HEK293 (cell line): ENCODE data around the gene GDE1.

Experiments used
- HOXC10 ChIP-seq: sonication (generic); formaldehyde crosslinking; IDR thresholded peaks from 2 replicates; pipeline ENCODE4 v1.8.1; 2023; ENCODE audit warnings: mild to moderate bottlenecking, missing genetic modification reagents
- OSR2 ChIP-seq: fragments of 450-650 bp; formaldehyde crosslinking; IDR thresholded peaks from 2 replicates; pipeline ENCODE4 v1.5.1; 2016; ENCODE audit warnings: missing biosample characterization, missing genetic modification characterization
- SCRT2 ChIP-seq: fragments of 450-650 bp; formaldehyde crosslinking; IDR thresholded peaks from 2 replicates; pipeline ENCODE4 v1.5.1; 2016; ENCODE audit warnings: missing biosample characterization, missing genetic modification characterization
- ZNF274 ChIP-seq, 2 experiments: fragments of 200-500 bp in 1 of 2; fragments of 450-650 bp in 1 of 2; sonication (Bioruptor generic) in 1 of 2; formaldehyde crosslinking in 1 of 2; IDR thresholded peaks; 2 replicates each; pipeline versions ENCODE4 v1.5.1 to v1.6.1; 2014 to 2016; ENCODE audit warnings: borderline replicate concordance in 1 of 2, inconsistent platforms in 1 of 2, low read length in 1 of 2, missing biosample characterization in 1 of 2, missing genetic modification characterization in 1 of 2
- ZXDB ChIP-seq: fragments of 450-650 bp; formaldehyde crosslinking; IDR thresholded peaks from 2 replicates; pipeline ENCODE4 v1.5.1; 2016; ENCODE audit warnings: missing biosample characterization, missing genetic modification characterization
- TF ChIP-seq, protein P1 (sequence below): fragments of 450-650 bp; formaldehyde crosslinking; IDR thresholded peaks from 2 replicates; pipeline ENCODE4 v1.5.1; 2016; ENCODE audit warnings: missing biosample characterization, missing genetic modification characterization
- TF ChIP-seq, protein P2 (sequence below): fragments of 450-650 bp; formaldehyde crosslinking; IDR thresholded peaks from 2 replicates; pipeline ENCODE4 v1.5.1; 2017; ENCODE audit warnings: missing biosample characterization, mild to moderate bottlenecking, missing genetic modification characterization, moderate library complexity

DNA sequence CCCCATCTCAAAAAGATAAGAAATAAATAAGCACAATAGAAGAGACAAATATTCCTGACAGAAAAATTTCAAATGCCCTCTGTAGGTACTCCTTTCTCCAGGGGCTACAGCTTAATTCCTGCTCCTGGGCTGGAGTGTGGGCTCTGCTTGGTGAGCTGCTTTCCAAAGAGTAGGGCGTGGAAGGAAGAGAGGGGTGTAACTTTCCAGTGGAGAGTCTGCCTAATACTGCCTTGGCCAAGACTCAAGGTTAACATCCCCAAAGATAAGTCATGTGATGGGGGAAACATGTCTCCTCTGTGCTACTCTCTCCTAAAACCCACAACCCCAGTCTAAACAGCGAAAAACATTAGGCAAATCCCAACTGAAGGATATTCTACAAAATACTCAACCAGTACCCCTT is 61.5 kb downstream of the GDE1 start:
- TF ChIP-seq ZXDB (tag by site-specific recombination), result no peak
- no peak for TF ChIP-seq HOXC10
- no peak for TF ChIP-seq ZNF274 (IDR thresholded peaks at IDR 0.05; ENCODE audit: low read length)
- no peak for TF ChIP-seq ZNF274 (tag by site-specific recombination; IDR thresholded peaks at IDR 0.05; ENCODE audit: borderline replicate concordance)
- TF ChIP-seq SCRT2 (tag by site-specific recombination), result no peak
- TF ChIP-seq, protein P1, sequence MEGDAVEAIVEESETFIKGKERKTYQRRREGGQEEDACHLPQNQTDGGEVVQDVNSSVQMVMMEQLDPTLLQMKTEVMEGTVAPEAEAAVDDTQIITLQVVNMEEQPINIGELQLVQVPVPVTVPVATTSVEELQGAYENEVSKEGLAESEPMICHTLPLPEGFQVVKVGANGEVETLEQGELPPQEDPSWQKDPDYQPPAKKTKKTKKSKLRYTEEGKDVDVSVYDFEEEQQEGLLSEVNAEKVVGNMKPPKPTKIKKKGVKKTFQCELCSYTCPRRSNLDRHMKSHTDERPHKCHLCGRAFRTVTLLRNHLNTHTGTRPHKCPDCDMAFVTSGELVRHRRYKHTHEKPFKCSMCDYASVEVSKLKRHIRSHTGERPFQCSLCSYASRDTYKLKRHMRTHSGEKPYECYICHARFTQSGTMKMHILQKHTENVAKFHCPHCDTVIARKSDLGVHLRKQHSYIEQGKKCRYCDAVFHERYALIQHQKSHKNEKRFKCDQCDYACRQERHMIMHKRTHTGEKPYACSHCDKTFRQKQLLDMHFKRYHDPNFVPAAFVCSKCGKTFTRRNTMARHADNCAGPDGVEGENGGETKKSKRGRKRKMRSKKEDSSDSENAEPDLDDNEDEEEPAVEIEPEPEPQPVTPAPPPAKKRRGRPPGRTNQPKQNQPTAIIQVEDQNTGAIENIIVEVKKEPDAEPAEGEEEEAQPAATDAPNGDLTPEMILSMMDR (tag by site-specific recombination), result no peak
- no peak for TF ChIP-seq OSR2 (tag by site-specific recombination)
- TF ChIP-seq, protein P2, sequence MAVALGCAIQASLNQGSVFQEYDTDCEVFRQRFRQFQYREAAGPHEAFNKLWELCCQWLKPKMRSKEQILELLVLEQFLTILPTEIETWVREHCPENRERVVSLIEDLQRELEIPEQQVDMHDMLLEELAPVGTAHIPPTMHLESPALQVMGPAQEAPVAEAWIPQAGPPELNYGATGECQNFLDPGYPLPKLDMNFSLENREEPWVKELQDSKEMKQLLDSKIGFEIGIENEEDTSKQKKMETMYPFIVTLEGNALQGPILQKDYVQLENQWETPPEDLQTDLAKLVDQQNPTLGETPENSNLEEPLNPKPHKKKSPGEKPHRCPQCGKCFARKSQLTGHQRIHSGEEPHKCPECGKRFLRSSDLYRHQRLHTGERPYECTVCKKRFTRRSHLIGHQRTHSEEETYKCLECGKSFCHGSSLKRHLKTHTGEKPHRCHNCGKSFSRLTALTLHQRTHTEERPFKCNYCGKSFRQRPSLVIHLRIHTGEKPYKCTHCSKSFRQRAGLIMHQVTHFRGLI (tag by site-specific recombination), result no peak
